Measurements from ENCODE around the gene MCRIP1.

The MCRIP1 gene

GRCh38 chr17:81804559-81805399 lies 28.3 kb downstream of the MCRIP1 start:
- TF ChIP-seq GATA1 (IDR thresholded peaks at IDR 0.05; ENCODE audit: low read depth, low read length): no peak
- no peak for TF ChIP-seq POLR2A (IDR thresholded peaks at IDR 0.05; ENCODE audit: low read length)
- DNase-seq: no peak

- TF ChIP-seq POLR2A (IDR thresholded peaks at IDR 0.05; ENCODE audit: low read length) (no peak), GATA1 (IDR thresholded peaks at IDR 0.05; ENCODE audit: low read depth, low read length) (no peak)
Measured at GRCh38 chr17:81803728-81804558, 29.1 kb downstream of the MCRIP1 start, which contains the start of gene GCGR. TSS of gene GCGR (plus strand) at chr17:81804150. CDS start at chr17:81809019, 4,869 bp downstream.

DNA sequence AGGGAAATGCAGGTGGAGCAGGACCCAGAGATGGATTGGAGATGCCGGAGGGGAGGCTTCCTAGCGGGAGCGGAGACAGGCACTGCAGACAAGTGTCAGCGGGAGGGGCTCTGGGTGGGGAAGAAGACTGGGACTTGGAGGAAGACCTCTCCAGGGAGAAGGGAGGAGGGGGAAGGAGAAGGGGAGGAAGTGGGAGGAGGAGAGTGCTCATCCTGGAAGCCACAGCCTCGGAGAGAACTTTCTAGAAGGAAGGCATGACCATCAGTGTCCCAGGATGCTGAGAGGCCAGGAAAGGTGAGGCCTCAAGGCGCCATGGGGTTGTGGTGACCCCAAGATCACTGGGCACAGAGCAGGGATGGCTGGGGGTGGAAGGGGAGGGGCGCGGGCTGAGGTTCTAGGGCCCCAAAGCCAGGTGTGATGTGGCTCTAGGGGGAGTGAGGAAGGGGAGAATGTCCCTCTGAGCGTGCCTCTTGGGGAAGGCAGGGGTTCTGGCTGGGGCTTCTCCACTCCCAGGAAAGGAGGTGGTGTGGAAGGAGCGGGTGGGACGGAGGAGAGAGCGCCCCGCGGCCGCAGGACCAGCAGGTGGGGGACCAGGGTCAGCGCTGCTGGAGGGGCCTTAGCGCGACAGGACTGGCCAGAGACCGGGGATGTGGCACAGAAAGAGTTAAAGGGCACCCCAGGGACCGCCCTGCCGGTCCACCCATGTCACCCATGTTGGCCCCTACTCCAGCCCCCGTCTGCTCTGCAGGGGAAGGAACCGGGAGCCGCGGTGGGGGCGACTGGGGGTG lies 30.0 kb downstream of the MCRIP1 start:
- DNase-seq: no peak
- TF ChIP-seq POLR2A (IDR thresholded peaks at IDR 0.05; ENCODE audit: low read length) (no peak), GATA1 (IDR thresholded peaks at IDR 0.05; ENCODE audit: low read depth, low read length) (no peak)

More at GRCh38 chr17:81803728-81804558, 29.1 kb downstream of the MCRIP1 start, which contains the start of gene GCGR:
- DNase-seq: no peak

DNA sequence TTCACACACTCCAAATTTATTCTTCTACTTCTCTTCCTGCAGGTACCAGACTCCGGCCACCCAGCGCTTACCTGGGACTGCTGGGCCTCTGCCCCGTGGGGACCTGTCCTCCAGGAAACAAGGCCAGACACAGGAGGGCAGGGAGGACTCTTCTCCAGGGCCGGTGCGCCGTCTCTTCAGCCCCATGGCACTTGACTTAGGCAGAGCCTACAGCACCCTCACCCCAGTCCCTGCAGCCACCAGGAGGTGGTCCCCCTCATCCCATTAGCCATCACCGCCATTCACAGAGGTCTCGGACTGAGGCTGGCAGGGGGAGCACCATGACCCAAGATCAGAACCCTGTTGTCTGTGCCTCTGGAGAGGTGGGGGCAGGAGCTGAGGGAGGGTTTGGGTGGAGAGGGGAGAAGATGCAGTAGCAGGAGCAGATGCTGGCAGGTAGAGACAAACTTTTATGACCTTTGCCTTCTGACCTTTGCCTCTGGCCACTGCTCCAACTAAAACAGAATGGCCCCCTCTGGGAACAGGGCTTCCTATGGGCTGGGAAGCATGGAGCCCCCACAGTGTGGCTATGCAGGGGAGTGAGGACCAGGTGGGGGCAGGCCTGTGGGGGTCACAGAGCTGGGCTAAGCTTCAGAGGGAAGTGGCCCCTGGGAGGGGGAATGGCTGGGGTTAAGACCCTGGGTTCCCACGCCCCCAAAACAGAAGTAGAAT lies 30.9 kb downstream of the MCRIP1 start:
- no peak for TF ChIP-seq POLR2A (IDR thresholded peaks at IDR 0.05; ENCODE audit: low read length)
- no peak for TF ChIP-seq GATA1 (IDR thresholded peaks at IDR 0.05; ENCODE audit: low read depth, low read length)
- DNase-seq: no peak

GRCh38 chr17:81801327-81801726 lies 31.8 kb downstream of the MCRIP1 start:
- DNase-seq: no peak
- TF ChIP-seq GATA1 (IDR thresholded peaks at IDR 0.05; ENCODE audit: low read depth, low read length) (no peak), POLR2A (IDR thresholded peaks at IDR 0.05; ENCODE audit: low read length) (no peak)

- no peak for DNase-seq
- TF ChIP-seq GATA1 (IDR thresholded peaks at IDR 0.05; ENCODE audit: low read depth, low read length) (no peak), POLR2A (IDR thresholded peaks at IDR 0.05; ENCODE audit: low read length) (no peak)
Measured at GRCh38 chr17:81794509-81794908, 38.6 kb downstream of the MCRIP1 start.

- no peak for DNase-seq
- TF ChIP-seq GATA1 (IDR thresholded peaks at IDR 0.05; ENCODE audit: low read depth, low read length): no peak
- TF ChIP-seq POLR2A (IDR thresholded peaks at IDR 0.05; ENCODE audit: low read length): no peak
Measured at GRCh38 chr17:81794074-81794476, 39.0 kb downstream of the MCRIP1 start.

GRCh38 chr17:81792675-81793615 lies 40.1 kb downstream of the MCRIP1 start:
- DNase-seq: peak; percentile 49 to 66

More at GRCh38 chr17:81792675-81793615, 40.1 kb downstream of the MCRIP1 start:
- no peak for TF ChIP-seq POLR2A (IDR thresholded peaks at IDR 0.05; ENCODE audit: low read length)
- no peak for TF ChIP-seq GATA1 (IDR thresholded peaks at IDR 0.05; ENCODE audit: low read depth, low read length)
